H1 (cell line): ENCODE results near the gene SSNA1.

Source experiments
- ASH2L ChIP-seq: fragments of 200-600, 300-600 bp; sonication (generic); IDR thresholded peaks from one replicate; pipeline ENCODE4 v1.7.1; 2017; ENCODE audit warnings: low read length
- CBX8 ChIP-seq: fragments of 300-800, 300-1000 bp; sonication (generic); IDR thresholded peaks from 2 replicates; pipeline ENCODE4 v1.7.1; 2016; ENCODE audit warnings: low read depth, low read length, borderline replicate concordance
- CTCF ChIP-seq, 3 experiments: IDR thresholded peaks; 1 replicate in 2 of 3; 2 replicates in 1 of 3; pipeline versions ENCODE4 v1.5.1 to v1.6.1; 2011; ENCODE audit warnings: low read length in 3 of 3, mild to moderate bottlenecking in 3 of 3, inconsistent platforms in 2 of 3, low read depth in 1 of 3, moderate library complexity in 1 of 3; ENCODE audit not compliant: insufficient read depth in 1 of 3; ENCODE audit errors: control extremely low read depth in 1 of 3
- EGR1 ChIP-seq: IDR thresholded peaks from 2 replicates; pipeline ENCODE4 v1.6.1; 2011; ENCODE audit warnings: low read depth, low read length, borderline replicate concordance
- EP300 ChIP-seq, 2 experiments: IDR thresholded peaks; 1 replicate in 1 of 2; 2 replicates in 1 of 2; pipeline ENCODE4 v1.6.1; 2011 to 2012; ENCODE audit warnings: low read depth in 2 of 2, low read length in 2 of 2, mild to moderate bottlenecking in 2 of 2, borderline replicate concordance in 1 of 2, inconsistent platforms in 1 of 2, moderate library complexity in 1 of 2
- EZH2 ChIP-seq: fragments of 200-600 bp; sonication (generic); IDR thresholded peaks from 2 replicates; pipeline ENCODE4 v1.7.1; 2012; ENCODE audit warnings: low read depth, mild to moderate bottlenecking, moderate library complexity, low read length, inconsistent platforms; ENCODE audit not compliant: severe bottlenecking
- POLR2AphosphoS5 ChIP-seq: IDR thresholded peaks from 2 replicates; pipeline ENCODE4 v1.6.1; 2011; ENCODE audit warnings: low read depth, low read length
- SIN3A ChIP-seq, 2 experiments: IDR thresholded peaks in 1 of 2; conservative IDR thresholded peaks in 1 of 2; 2 replicates each; pipeline ENCODE4 v1.6.1; 2011 to 2012; ENCODE audit warnings: low read length in 2 of 2, improper control_type of control experiment in 1 of 2, low read depth in 1 of 2, mild to moderate bottlenecking in 1 of 2
- SP4 ChIP-seq: IDR thresholded peaks from 2 replicates; pipeline ENCODE4 v1.6.1; 2012; ENCODE audit warnings: low read length, inconsistent platforms
- SRF ChIP-seq: IDR thresholded peaks from 2 replicates; pipeline ENCODE4 v1.6.1; 2011; ENCODE audit warnings: mild to moderate bottlenecking, low read depth, low read length, moderate library complexity
- YY1 ChIP-seq: IDR thresholded peaks from 2 replicates; pipeline ENCODE4 v1.6.1; 2011; ENCODE audit warnings: low read depth, mild to moderate bottlenecking, low read length
- TF ChIP-seq, protein P1 (sequence below): IDR thresholded peaks from 2 replicates; pipeline ENCODE4 v1.6.1; 2011; ENCODE audit warnings: low read length, improper control_type of control experiment

DNA sequence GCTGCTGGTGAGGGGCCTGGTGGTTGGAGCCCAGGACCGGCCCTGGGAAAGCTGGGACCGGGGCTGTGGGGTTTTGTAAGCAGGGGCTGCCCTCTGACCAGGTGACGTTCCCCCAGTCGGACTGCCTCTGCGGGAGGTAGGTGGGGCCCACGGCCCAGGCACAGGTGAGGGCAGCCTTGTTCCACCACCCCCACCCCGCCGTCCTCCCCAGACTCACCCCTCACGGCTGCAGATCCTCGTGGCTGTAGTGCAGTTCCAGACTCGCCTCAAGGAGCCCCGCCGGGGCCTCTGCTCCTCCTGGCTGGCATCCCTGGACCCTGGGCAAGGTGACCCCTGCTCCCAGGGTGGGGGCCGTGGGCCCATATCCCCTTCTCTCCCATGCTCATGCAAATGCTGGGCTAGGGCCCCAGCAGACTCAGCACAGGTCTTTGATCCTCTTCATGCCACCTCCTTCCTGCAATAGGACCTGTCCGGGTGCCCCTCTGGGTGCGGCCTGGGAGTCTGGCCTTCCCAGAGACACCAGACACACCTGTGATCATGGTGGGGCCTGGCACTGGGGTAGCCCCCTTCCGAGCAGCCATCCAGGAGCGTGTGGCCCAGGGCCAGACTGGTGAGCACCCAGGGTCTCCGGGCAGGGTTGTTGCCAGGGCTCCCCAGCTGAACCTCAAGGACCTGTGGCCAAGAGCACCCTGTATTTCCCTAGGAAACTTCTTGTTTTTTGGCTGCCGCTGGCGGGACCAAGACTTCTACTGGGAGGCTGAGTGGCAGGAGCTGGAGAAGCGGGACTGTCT, 26.9 kb downstream of the SSNA1 start:
- TF ChIP-seq EP300 (IDR thresholded peaks at IDR 0.05; ENCODE audit: borderline replicate concordance in 1 of 2, low read depth in 2 of 2, low read length in 2 of 2), result no peak
- TF ChIP-seq, protein P1, sequence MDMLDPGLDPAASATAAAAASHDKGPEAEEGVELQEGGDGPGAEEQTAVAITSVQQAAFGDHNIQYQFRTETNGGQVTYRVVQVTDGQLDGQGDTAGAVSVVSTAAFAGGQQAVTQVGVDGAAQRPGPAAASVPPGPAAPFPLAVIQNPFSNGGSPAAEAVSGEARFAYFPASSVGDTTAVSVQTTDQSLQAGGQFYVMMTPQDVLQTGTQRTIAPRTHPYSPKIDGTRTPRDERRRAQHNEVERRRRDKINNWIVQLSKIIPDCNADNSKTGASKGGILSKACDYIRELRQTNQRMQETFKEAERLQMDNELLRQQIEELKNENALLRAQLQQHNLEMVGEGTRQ, result no peak
- no peak for TF ChIP-seq ASH2L
- no peak for TF ChIP-seq SRF
- no peak for TF ChIP-seq EGR1
- no peak for TF ChIP-seq SIN3A (conservative IDR thresholded peaks at IDR 0.05 in 1 of 2, IDR thresholded peaks at IDR 0.05 in 1 of 2; ENCODE audit: low read depth in 1 of 2, low read length in 2 of 2)
- TF ChIP-seq POLR2AphosphoS5, result no peak
- no peak for TF ChIP-seq CBX8
- no peak for TF ChIP-seq CTCF (IDR thresholded peaks at IDR 0.05; ENCODE audit: control extremely low read depth in 1 of 3, insufficient read depth in 1 of 3, low read depth in 1 of 3, low read length in 3 of 3)
- no peak for TF ChIP-seq EZH2
- no peak for TF ChIP-seq YY1
- no peak for TF ChIP-seq SP4
